ENCODE data around the gene IKZF2. TPM values are rescaled to one million over a fixed set of nuclear protein-coding genes. Genes with fewer than 3 reads are reported as not detected.

Gene IKZF2
- total and polyA plus RNA-seq, 2 donors (not counting 3 experiments of a cell fraction or from before 2014, with no cell fraction given) = 0.08 to 0.46 TPM

GRCh38 chr2:212960336-212960735 lies 191.1 kb downstream of the IKZF2 start:
- DNase-seq (ENCODE audit: low read depth, low spot score) = no peak

GRCh38 chr2:212959471-212960117 lies 191.8 kb downstream of the IKZF2 start:
- H3K9me3 ChIP-seq (replicated peaks; ENCODE audit: control insufficient read depth, insufficient read depth, low read length) = no peaks in the 10 kb centered on the region
- FAIRE-seq (no peak), DNase-seq (ENCODE audit: low read depth, low spot score) (no peak)
- no peak overlapping the region for H3K27ac ChIP-seq (ENCODE audit: insufficient read depth, low read depth, low read length)
- no peak overlapping the region for H3K9ac ChIP-seq (replicated peaks; ENCODE audit: extremely low read depth, insufficient read depth, low read length)
- no peak overlapping the region for H3K4me3 ChIP-seq (replicated peaks in 1 of 3; ENCODE audit: insufficient read depth in 1 of 3, low read depth in 1 of 3, low read length in 3 of 3)
- CTCF ChIA-PET = interaction anchor here (1.1 to 1.2 kb wide), 2 partner anchors 9 to 194 kb away, joined by 3 to 4 read pairs; no protein-coding TSS in a partner anchor
- dilution Hi-C loops (cut with MboI; ENCODE audit: extremely low pct_ligation_motif_present, low sequenced_read_pairs) = no loop called here
- H3K9me1 ChIP-seq (replicated peaks; ENCODE audit: control insufficient read depth, extremely low read depth, insufficient read depth, low read length) = no peaks in the 10 kb centered on the region
- no peak for TF ChIP-seq CTCF (IDR thresholded peaks at IDR 0.05; ENCODE audit: extremely low read depth in 1 of 2, insufficient read depth in 1 of 2, low read depth in 1 of 2, low read length in 2 of 2)
- no peak for TF ChIP-seq FOS (IDR thresholded peaks at IDR 0.05; ENCODE audit: borderline replicate concordance, insufficient read depth, low read length)
- TF ChIP-seq GATA2 (IDR thresholded peaks at IDR 0.05; ENCODE audit: insufficient read depth, insufficient read length, low read depth, low read length) = no peak
- no peak for TF ChIP-seq MAX (IDR thresholded peaks at IDR 0.05; ENCODE audit: insufficient read depth, insufficient read length)
- TF ChIP-seq POLR2AphosphoS5 (IDR thresholded peaks at IDR 0.05; ENCODE audit: insufficient read depth, low read depth, low read length) = no peak
- TF ChIP-seq JUN (IDR thresholded peaks at IDR 0.05; ENCODE audit: borderline replicate concordance, insufficient read depth, insufficient read length, low read depth) = no peak
- TF ChIP-seq MYC (IDR thresholded peaks at IDR 0.05; ENCODE audit: low read depth, low read length) = no peak
- TF ChIP-seq EZH2 (IDR thresholded peaks at IDR 0.05; ENCODE audit: borderline replicate concordance, low read depth, low read length, severe bottlenecking) = no peak
- TF ChIP-seq POLR2A (IDR thresholded peaks at IDR 0.05; ENCODE audit: low read depth, low read length) = no peak
- no peaks in the 10 kb centered on the region for H3K27me3 ChIP-seq (ENCODE audit: control insufficient read depth in 2 of 2, insufficient read depth in 2 of 2, low read length in 2 of 2)
- no peaks in the 10 kb centered on the region for H3K36me3 ChIP-seq (ENCODE audit: control insufficient read depth in 2 of 2, extremely low read depth in 1 of 2, insufficient read depth in 2 of 2, low read length in 2 of 2)
- H3K4me1 ChIP-seq (ENCODE audit: control insufficient read depth, extremely low read depth, insufficient read depth, low read length) = no peaks in the 10 kb centered on the region
- no peak overlapping the region for H3K4me2 ChIP-seq (ENCODE audit: insufficient read depth, low read length)
- intact Hi-C loops (cut with micrococcal nuclease) = no loop called here
- POLR2A ChIA-PET = no interaction called here
- H4K20me1 ChIP-seq (replicated peaks; ENCODE audit: control insufficient read depth, extremely low read depth, insufficient read depth, low read length) = no peaks in the 10 kb centered on the region
- no TSS peak for BruUV-seq (replicated peaks)
- no peaks in the 10 kb centered on the region for H3K79me2 ChIP-seq (ENCODE audit: control insufficient read depth, insufficient read depth, low read length)
- H2AFZ ChIP-seq (ENCODE audit: low read depth, low read length) = no peak overlapping the region

More at GRCh38 chr2:212960336-212960735, 191.1 kb downstream of the IKZF2 start:
- H2AFZ ChIP-seq (ENCODE audit: low read depth, low read length) = no peak overlapping the region
- no peak overlapping the region for H3K27ac ChIP-seq (ENCODE audit: insufficient read depth, low read depth, low read length)
- ChIA-PET CTCF (no interaction called here), POLR2A (no interaction called here)
- TF ChIP-seq JUN (IDR thresholded peaks at IDR 0.05; ENCODE audit: borderline replicate concordance, insufficient read depth, insufficient read length, low read depth) = no peak
- no peak overlapping the region for H3K4me2 ChIP-seq (ENCODE audit: insufficient read depth, low read length)
- FAIRE-seq = no peak
- dilution Hi-C loops (cut with MboI; ENCODE audit: extremely low pct_ligation_motif_present, low sequenced_read_pairs) (no loop called here), intact Hi-C loops (cut with micrococcal nuclease) (no loop called here)
- no peaks in the 10 kb centered on the region for H3K36me3 ChIP-seq (ENCODE audit: control insufficient read depth in 2 of 2, extremely low read depth in 1 of 2, insufficient read depth in 2 of 2, low read length in 2 of 2)
- no peaks in the 10 kb centered on the region for H3K4me1 ChIP-seq (ENCODE audit: control insufficient read depth, extremely low read depth, insufficient read depth, low read length)
- no peaks in the 10 kb centered on the region for H3K9me3 ChIP-seq (replicated peaks; ENCODE audit: control insufficient read depth, insufficient read depth, low read length)
- BruUV-seq (replicated peaks) = no TSS peak
- no peaks in the 10 kb centered on the region for H4K20me1 ChIP-seq (replicated peaks; ENCODE audit: control insufficient read depth, extremely low read depth, insufficient read depth, low read length)
- no peak overlapping the region for H3K4me3 ChIP-seq (replicated peaks in 1 of 3; ENCODE audit: insufficient read depth in 1 of 3, low read depth in 1 of 3, low read length in 3 of 3)
- no peaks in the 10 kb centered on the region for H3K9me1 ChIP-seq (replicated peaks; ENCODE audit: control insufficient read depth, extremely low read depth, insufficient read depth, low read length)
- H3K79me2 ChIP-seq (ENCODE audit: control insufficient read depth, insufficient read depth, low read length) = no peaks in the 10 kb centered on the region
- no peak overlapping the region for H3K9ac ChIP-seq (replicated peaks; ENCODE audit: extremely low read depth, insufficient read depth, low read length)
- no peaks in the 10 kb centered on the region for H3K27me3 ChIP-seq (ENCODE audit: control insufficient read depth in 2 of 2, insufficient read depth in 2 of 2, low read length in 2 of 2)

Measured in endothelial cell of umbilical vein (primary cell).